GM19193 (cell line): ENCODE data around the gene AKAP13.

Experiments
- POLR2A ChIP-seq: IDR thresholded peaks from 4 replicates; pipeline ENCODE4 v1.6.1; 2011; ENCODE audit not compliant: insufficient read depth, insufficient read length; ENCODE audit errors: extremely low read depth

The AKAP13 gene

GRCh38 chr15:85616549-85617110 lies 236.2 kb downstream of the AKAP13 start:
- no peak for TF ChIP-seq POLR2A

GRCh38 chr15:85618228-85618505 lies 237.8 kb downstream of the AKAP13 start:
- no peak for TF ChIP-seq POLR2A

GRCh38 chr15:85618956-85619491 lies 238.6 kb downstream of the AKAP13 start:
- no peak for TF ChIP-seq POLR2A

GRCh38 chr15:85619992-85620689 lies 239.7 kb downstream of the AKAP13 start:
- TF ChIP-seq POLR2A, result no peak

- no peak for TF ChIP-seq POLR2A
These were observed 240.3 kb downstream of the AKAP13 start for GRCh38 chr15:85620690-85621049.

GRCh38 chr15:85621094-85621493 lies 240.7 kb downstream of the AKAP13 start:
- TF ChIP-seq POLR2A, result no peak

GRCh38 chr15:85622221-85622831 lies 241.9 kb downstream of the AKAP13 start:
- no peak for TF ChIP-seq POLR2A

- TF ChIP-seq POLR2A, result no peak
These were observed 243.1 kb downstream of the AKAP13 start for GRCh38 chr15:85623315-85624049.

- no peak for TF ChIP-seq POLR2A
These were observed 243.9 kb downstream of the AKAP13 start for GRCh38 chr15:85624291-85624801.

GRCh38 chr15:85625166-85625830 lies 244.9 kb downstream of the AKAP13 start:
- TF ChIP-seq POLR2A, result no peak

GRCh38 chr15:85625856-85626255 lies 245.5 kb downstream of the AKAP13 start:
- no peak for TF ChIP-seq POLR2A

GRCh38 chr15:85627213-85627935 lies 247.0 kb downstream of the AKAP13 start:
- no peak for TF ChIP-seq POLR2A

- TF ChIP-seq POLR2A, result no peak
These were observed 249.9 kb downstream of the AKAP13 start for GRCh38 chr15:85630311-85630710.

GRCh38 chr15:85631018-85631417 lies 250.6 kb downstream of the AKAP13 start:
- no peak for TF ChIP-seq POLR2A
